Left hindlimb (tissue), 1 donor: ENCODE data around the gene ACVR1C.
"Not testable (repeated sequence)": the region's sequence is repeated elsewhere in the genome, so short reads cannot be mapped to it uniquely, and the experiment has no call there.

Experiments used
- DNase-seq: peaks from one replicate; pipeline ENCODE4 v3.0.0-alpha.2; 2018

ACVR1C gene

DNA sequence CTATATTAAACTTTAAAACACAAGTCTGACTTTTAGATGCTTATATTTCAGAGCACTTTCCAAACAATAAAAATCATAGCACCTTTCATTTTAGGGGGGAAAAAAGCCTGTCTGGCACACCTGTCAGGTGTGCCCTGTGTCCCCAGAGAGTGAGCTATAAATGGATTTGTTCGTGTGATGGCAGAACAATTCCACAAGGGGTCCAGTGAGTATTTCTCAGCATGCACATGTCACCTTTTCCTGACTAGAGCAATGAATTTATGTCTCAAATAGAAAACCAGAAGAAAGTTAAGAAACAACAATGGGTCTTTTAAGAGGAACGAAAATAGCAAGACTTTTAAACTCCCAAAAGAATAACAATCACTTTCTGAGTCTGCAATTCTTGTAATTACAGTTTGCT, 55.9 kb downstream of the ACVR1C start:
- DNase-seq = no peak

- not testable (repeated sequence) for DNase-seq
Measured at GRCh38 chr2:157566623-157567022, 62.0 kb downstream of the ACVR1C start.

DNA sequence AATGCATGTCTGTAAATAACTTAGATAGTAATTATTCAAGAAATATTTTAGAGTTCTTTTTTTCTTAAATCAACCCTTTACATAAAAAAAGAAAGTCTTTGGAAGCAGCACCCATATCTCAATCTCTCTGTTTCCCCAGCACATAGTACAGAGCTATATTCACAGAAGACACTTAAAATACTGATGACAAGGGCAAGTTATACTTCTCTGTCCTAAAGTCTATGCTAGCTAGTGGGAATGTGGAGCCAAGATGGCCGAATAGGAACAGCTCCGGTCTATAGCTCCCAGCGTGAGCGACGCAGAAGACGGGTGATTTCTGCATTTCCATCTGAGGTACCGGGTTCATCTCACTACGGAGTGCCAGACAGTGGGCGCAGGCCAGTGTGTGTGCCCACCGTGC, 62.6 kb downstream of the ACVR1C start:
- not testable (repeated sequence) for DNase-seq

- no peak for DNase-seq
Measured at GRCh38 chr2:157565550-157565949, 63.1 kb downstream of the ACVR1C start.

GRCh38 chr2:157559890-157560289, 68.8 kb downstream of the ACVR1C start:
- no peak for DNase-seq

GRCh38 chr2:157559461-157559860, 69.2 kb downstream of the ACVR1C start:
- no peak for DNase-seq

GRCh38 chr2:157559061-157559460, 69.6 kb downstream of the ACVR1C start:
- DNase-seq = no peak

DNA sequence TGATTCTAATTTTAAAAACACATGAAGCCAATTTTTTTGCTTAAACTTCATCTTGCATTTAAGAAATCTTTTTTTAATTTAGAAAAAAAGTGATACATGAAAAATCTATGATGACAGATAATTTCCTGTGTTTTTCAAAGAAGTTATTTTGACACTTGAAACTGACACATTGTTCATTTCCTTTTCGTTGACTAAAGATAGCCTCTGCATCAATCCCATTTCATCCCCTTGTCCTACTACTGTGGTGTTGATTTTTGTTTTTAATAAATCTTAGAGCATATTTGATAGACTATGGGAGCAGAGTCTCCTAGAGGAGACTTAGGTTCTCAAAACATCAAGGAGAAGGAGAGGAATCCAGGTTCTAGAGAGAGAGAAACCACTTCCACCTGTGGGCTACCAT, 70.9 kb downstream of the ACVR1C start:
- DNase-seq = no peak

- DNase-seq = no peak
Measured at GRCh38 chr2:157540102-157540501, 88.6 kb downstream of the ACVR1C start.

GRCh38 chr2:157538064-157538463, 90.6 kb downstream of the ACVR1C start:
- DNase-seq = no peak

DNA sequence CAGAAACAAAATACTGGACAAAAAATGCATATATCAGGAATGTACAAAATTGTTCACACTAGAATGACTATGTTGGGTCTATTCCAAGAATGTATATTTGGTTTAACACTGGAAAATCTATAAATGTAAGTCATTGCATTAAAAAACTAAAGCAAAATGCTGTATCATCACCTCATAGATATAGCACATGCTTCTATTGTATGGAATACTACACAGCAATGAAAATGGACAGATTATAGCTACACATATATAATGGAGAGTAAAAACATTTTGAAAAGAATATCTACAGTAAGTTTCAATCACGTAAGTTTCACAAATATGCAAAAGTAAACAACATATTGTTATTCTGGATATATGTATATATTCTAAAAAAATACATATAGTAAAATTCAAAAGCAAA, 91.8 kb downstream of the ACVR1C start:
- DNase-seq = no peak

DNA sequence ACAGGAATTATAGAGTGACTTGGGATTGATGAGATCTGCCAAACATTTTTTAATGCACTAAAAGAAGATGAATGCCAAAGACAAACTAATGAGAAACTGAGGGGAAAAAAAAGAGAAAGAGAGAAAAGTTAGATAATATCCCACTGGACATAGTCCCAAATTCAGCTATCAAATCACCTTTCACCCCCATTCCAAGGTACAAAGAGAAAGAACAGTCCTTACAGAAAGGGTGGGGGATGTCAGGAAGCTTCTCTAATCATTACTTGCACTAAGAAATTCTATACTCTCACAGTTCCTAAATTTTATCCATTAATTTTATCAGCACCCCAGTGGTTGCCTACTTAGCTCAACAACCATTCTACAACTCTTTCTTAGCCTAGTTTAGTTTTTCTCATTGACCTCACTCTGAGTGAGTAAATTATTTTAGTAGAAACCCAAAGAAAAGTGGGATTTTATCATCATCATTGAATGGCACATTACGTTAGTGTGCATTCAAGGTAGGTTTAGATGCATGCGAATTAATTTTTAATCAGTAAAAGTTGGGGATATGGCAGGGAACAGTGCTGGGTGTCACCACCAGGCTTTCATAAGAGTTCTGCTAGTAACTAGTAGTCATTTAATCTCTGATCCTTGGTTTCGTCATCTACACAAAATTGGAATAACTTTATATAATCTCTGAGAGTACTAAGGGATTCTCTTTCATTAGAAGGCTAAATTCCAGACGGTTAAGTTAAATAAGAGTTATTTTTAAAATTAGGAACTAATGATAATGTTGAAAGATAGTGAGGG, 99.5 kb downstream of the ACVR1C start:
- no peak for DNase-seq

DNA sequence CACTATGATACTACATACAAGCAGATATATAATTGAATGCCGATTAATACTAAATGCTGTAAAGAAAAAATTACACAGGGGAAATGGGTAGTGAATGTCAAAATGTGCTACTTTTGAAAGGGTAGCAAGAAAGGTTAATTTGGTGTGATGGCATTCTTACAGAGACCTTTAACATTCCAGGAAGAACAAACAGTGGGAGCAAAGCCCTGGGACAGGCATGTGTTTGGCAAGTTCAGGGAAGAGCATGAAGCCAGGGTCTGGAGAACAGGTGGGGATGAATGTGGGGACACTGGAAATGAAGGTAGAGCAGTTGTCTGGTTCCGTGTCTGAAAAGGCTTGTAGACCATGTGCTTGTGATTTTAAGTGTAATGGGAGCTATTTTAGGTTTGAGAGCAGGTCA, 102.6 kb downstream of the ACVR1C start:
- no peak for DNase-seq

DNA sequence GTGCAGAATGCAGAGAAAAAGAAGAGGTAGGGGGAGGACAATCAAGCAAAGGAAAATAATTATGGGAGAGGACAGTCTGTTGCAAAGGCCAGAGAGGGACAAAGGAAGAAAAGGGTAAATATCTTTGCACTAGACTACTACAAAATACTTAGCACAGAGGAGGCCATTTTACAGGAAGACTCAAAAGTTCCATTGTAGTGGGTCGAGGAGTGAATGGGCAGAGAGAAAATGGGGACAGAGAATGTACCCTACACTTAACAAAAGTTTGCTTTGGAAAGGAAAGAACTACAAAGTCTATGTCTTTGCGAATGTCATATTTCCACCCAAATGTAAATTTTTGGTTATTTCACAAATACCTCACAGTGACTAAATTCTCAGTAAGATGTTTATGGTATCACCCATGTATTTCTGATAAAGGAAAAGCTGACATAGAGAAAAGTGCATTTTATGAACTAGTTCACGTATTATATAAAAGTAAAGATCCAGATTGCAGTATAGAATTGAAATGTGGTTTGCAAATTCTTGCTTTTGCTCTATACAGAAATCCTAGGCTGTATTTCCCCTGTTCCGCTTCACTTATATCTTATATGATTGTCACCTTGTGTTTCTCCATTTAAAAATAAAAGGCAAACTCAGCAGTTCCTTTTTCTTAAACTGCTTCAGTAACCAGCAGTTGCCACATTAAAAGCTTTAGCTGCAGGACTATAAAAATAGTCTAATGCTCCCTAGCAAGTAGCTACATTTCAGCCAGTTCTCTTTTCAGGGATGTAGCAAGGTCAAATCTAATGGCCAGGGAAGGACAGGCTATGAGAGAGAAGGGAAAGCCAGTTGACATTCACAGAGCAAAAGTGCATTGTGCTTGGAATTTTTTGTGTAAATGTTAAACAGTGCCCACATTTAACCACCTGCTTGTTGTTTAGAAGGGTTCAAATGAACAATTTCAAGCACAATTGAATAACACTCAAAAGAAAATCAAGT, 105.1 kb downstream of the ACVR1C start:
- DNase-seq = no peak

DNA sequence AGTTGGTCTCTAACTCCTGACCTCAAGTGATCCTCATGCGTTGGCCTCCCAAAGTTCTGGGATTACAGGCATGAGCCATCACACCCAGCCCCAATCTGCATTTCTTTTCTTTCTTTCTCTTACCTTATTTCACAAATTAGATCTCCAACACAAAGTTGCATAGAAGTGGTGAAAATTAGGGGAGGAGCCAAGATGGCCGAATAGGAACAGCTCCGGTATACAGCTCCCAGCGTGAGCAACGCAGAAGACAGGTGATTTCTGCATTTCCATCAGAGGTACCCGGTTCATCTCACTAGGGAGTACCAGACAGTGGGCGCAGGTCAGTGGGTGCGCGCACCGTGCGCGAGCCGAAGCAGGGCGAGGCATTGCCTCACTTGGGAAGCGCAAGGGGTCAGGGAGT, 113.7 kb downstream of the ACVR1C start:
- DNase-seq = not testable (repeated sequence)

- DNase-seq = no peak
Measured at GRCh38 chr2:157509744-157510143, 118.9 kb downstream of the ACVR1C start.

DNA sequence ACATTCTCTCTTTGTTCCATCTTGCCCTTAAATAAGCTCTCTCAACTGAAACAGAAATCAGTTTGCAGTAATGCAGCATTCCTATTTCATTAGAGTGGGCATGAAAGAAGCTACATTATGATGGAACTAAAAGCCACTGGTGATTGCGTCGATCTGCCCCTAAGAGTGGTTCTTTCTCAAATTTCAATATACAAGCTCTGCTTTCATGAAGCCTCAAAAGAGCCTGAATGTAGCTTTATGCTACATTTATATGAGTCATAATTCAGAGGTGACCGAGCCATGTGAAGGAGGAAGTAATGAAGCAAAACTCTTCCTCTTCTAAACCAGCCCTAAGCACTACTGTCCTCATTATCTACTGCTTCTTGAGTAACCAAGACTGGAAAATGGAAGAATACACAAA, 120.0 kb downstream of the ACVR1C start:
- no peak for DNase-seq

DNA sequence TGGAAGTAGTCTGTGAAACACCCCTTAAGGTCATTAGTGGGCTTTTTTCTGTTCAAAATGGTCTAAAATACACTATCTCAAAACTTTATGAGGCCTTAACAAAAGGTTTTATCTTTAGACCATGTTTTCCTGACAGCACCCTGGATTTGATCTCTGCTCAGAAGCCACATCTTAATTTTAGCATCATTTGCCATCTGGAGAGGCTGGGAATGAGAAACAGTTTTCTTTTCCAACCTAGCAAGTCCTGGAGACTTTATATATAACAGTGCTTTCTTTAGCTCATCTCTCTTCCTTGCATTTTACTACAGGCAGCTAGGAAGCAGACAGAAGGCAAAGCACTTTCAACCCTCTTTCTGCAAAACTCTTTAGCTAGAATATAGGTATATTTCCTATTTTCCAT, 122.1 kb downstream of the ACVR1C start:
- DNase-seq = no peak

GRCh38 chr2:157504623-157505022, 124.0 kb downstream of the ACVR1C start:
- DNase-seq = no peak

- no peak for DNase-seq
Measured at GRCh38 chr2:157501026-157501425, 127.6 kb downstream of the ACVR1C start.

GRCh38 chr2:157500334-157500733, 128.3 kb downstream of the ACVR1C start:
- no peak for DNase-seq

DNA sequence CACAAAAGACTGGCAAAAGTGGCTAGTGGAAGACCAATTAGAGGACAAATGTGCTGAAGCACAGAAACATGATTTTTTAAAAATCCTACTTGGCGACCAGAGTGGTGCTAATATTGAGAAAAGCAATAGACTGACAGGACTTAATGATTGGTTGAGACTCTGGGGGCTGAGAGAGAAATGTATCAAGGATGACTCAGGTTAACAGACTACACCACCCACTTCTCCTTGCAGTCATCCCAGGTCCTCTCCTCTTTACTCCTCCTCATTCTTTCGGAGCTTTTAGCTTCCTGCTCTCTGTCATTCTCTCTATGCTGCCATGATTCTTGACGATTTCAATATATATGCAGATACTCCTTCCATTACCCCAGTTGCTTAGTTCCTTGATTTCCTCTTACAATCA, 130.2 kb downstream of the ACVR1C start:
- DNase-seq = no peak

DNA sequence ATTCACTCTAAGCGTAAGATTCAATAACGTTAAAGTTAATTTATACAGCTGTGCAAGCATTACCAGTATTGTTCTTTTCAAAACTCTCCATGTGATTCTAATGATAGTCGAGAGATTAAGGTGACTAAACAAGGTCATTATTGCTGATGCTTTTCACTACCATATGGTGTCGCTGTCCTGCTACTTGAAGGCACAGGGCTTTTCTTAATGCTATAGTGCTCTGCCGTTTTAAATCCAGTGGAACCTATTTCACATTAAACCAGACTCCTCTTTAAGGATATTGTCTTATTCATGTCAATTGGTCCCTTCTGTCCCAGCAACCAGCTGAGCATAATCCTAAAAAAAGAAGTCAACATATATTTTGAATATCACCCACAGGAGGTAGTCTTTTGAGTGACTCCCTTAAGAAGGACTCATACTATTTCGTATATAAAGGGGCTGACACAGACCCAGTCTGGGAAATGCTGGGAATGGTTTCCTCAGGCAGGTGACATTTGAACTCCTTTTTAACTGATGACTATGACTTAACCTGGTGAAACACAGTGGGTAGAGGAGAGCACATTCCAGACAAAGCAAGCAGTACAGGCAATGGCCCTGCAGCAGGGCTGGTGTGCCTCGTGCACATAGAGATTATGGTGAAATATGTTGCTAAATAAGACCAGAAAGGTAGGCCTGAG, 130.9 kb downstream of the ACVR1C start:
- DNase-seq = no peak
